ENCODE results near the gene SGK2.

The SGK2 gene

GRCh38 chr20:43536817-43537440 lies 21.9 kb upstream of the SGK2 start:
- no peak for FAIRE-seq

DNA sequence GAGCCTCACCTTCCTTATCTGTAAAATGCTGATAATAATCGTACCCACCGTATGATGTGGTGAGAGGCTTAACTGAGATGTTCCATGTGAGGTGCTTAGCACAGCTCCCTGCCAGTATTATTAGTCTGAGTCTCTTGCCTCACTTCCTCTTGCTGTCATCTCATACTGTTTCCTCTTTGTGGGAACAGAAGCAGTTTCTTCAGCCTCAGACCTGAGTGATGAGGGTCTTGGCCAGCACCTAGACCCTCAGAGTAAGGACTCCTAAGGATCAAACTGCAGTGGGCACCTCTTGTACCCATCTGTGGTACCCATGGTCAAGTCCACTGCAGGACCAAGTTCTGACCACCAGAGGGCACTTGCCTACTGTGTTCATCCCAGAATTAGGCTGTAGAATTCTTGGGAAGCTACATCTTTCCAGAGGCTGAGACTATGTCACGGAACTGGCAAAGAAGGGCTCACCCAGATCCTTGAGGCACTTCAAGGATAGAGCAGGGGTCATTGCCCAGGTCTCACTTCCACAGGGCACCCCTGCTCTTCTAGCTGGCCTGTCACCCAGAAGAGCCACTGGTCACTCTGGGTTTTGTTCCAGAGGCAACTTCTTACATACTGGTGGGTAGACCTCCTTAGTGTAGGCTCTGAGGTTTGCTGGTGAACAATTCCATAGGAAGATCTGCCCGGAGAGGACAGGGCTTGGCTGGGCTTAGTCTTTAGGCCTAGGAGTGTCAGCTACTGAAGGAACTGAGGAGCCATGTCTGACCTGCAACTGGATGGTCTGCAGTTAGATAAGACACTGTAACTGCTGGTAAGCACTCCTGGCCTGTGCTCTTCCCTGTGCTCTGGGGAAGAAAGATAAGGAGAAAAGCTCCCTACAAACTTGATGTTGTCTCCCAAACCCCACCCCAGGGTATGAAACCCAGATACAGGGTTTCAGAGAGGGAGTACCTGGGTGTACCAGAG lies 20.6 kb upstream of the SGK2 start:
- no peak for FAIRE-seq

DNA sequence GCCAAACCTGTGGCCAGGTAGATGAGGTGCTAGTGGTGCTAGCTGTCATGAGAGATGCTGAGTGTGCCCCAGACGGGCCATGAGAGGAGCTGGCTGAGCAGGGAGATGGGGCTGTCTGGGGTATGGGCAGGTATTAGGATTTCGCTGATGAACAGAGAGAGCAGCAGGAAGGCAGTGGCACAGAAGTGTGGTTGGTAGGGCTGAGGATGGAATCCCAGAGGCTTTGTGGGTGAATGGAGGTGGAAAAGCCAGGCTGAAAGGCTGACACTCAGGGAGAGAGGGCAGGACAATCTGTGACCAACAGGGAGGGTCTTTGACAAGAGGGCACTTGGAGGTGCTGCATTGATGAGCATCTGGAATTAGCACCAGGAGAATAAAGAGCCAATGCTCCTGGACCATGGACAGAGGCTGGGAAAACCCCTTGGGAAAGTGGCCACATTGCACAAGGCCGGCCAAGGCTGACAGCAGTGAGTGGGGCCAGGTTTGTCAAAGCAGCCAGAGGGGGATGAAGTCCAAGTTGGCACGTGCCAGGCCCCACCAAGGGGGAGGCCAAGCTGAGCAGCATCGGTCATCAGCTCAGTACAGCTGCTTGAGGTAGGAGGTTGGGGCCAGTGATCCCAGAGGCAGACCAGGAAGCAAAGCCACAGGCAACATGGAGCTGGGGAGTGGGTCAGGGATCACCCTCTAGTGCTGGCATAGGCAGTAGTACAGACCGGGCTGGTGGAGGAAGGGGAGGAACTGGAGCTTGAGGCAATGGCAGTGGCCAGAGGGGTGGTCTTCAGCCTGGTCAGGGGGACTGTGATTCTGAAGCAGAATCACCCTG lies 19.7 kb upstream of the SGK2 start:
- no peak for FAIRE-seq

- no peak for FAIRE-seq
These were observed 18.7 kb upstream of the SGK2 start for GRCh38 chr20:43539975-43540672.

DNA sequence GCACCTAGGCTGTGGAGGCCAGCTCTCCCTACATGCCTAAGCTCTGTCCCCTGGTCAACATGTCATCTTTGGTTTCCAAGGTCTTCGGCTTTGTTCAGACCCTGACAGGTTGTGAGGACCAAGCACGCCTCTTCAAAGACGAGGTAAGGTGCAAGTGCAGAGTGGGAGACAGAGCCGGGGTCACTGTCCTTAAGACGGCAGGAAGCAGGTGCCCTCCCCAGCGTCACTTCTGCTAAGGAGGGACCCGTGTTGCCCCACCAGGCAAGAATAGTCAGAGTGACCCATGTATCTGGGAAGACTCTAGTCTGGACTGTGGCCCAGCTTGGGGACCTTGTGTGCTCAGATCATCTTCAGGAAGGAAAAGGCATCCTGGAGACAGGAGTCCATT lies 18.2 kb upstream of the SGK2 start:
- no peak for FAIRE-seq

DNA sequence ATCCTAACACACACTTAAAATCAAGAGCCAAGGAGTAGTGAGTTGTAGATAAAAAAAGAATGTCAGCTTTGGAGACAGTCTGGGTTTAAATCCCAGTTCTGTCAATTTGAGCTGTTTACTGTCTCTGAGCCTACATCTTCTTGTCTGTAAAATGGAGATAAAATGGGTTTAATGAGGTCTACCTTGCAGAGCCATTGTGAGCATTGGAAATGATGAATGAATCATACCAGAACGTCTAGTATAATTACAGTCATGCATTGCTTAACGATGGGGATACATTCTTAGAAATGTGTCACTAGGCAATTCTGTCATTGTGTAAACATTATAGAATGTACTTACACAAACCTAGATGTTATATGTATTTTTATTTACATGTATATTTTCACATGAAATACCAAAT lies 17.6 kb upstream of the SGK2 start:
- no peak for FAIRE-seq

DNA sequence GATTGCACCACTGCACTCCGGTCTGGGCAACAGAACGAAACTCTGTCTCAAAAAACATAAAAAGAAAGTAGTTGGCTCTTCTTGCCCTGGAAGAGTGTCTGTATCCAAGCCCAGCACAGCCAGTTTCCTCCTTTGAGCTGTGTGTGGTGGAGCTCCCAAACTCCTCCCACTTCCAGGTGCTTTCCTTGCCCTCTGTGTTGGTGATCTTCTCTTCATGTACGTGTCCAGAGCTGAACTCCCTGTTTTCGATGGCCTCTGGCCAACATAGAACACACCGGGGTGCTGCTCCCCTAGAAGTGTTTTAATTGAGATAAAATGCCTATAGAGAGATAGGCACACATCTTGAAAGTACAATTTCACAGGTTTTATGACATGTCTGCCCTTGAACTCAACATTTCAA lies 16.7 kb upstream of the SGK2 start:
- no peak for FAIRE-seq

DNA sequence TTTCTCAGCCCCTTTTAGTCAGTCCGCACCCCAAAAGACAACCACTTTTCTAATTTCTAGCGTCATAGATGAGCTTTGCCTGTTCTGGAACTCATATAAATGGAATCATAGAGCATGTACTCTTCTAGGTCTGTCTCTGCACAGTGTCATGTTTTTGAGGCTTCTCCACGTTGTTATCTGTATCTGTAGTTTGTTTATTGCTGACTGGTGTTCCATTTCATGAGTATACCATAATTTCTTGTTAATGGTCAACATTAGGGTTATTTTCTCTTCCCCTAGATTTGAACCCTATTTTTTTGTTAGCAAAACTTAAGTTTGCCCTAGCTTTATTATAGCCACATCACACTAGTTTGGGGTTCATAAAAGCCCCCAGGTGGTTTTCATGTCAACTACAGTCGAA lies 16.2 kb upstream of the SGK2 start:
- FAIRE-seq, result no peak

DNA sequence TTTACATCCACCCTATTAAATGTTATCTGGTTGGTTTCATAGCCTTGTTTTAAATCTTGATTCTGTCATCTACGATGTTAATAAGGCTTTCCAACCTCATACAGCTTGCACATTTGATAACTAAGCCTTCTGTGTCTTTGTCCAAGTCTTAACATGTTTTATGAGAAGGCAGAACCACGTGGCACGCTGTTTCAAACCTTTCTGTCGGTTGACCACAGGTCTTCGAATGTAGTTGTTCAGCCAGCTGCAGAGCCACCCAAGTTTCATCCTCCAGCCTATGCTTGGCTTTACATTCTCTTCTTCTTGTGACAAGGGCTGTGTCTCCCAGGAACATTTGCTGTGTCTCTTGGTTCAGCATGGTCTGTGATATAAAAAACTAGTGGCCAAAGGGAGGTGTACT lies 15.7 kb upstream of the SGK2 start:
- FAIRE-seq, result no peak

GRCh38 chr20:43544501-43544900 lies 14.3 kb upstream of the SGK2 start:
- FAIRE-seq, result no peak

DNA sequence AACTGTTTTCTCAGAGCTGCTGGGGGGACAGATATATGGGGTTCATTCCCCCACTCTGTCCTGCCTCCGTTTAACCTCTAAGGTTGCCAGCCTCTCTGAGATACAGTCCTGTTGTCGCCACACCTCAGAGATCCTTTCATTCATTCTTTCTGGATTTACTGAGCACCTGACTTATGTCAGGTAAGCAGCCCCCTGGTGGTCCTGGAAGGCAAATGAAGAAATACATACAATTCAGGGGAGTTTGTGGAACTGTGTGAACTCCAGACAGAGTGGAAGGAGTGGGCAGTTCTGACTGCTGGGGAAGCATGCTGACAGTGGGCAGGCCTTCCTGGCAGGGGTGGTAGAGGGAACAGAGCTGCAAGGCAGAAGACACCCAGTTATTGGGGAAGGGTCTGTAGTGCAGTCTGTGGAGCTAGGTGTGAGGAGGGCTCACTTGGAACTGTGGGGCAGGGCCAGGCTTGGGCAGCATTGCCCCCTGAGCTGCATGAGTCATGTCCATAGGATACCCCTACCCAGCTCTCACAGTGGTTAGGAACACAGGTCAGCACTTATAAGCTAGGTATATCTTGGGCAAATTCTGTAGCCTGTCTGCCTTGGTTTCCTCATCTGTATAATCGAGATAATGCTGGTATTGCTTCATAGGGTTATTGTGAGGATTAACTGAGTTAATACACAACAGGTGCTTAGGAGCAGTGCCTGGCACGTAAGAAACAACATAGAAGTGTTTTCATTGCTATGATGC lies 12.8 kb upstream of the SGK2 start:
- FAIRE-seq, result no peak

DNA sequence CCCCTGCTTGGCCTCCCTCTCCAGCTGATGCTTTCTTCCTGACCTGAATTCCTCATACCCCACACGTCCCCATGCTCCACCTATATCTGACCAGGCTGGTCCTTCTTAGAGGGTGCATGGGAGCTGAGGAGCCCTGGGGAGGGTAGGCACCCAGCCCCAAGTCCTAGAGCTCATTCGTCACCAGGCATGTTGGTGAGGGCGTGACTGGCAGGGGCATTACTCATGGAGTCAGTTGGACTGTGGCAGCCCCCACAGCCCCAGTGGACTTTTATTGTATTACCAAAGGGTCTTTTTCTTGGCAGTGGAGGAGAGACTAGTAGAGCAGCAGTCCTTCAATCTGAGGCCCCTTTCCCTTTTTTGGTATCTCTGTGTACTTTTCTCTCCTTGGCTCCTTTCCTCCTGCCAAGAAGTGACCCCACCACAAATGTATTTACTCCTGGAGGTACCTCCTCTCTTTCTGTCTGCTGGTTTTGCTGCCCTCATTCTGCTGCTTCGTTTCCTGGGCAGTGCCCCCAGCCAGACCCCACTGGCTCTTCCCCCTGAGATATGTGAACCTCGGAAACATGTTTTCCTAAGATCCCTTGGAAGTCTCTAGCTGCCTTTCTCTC lies 10.4 kb upstream of the SGK2 start:
- FAIRE-seq, result no peak

GRCh38 chr20:43549416-43550065 lies 9.3 kb upstream of the SGK2 start:
- no peak for FAIRE-seq

DNA sequence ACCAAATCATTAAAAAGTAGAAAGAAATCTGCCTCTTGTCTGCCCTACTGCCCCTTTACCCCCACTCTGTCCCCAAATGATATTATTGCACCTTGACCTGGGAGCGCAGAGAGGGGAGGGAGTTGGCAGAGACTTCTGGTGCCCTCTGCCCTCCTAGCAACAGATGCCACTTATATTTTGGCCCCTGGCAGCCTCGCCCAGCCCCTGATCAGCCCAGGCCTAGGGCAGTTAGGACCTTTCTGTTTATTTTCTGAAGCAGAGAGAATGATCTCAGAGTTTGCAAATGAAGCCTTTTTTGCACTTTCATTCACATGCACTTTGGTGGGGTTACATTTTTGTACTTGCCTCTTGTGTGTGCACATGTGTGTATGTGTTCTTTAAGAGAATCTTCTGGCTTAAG lies 8.4 kb upstream of the SGK2 start:
- no peak for FAIRE-seq

DNA sequence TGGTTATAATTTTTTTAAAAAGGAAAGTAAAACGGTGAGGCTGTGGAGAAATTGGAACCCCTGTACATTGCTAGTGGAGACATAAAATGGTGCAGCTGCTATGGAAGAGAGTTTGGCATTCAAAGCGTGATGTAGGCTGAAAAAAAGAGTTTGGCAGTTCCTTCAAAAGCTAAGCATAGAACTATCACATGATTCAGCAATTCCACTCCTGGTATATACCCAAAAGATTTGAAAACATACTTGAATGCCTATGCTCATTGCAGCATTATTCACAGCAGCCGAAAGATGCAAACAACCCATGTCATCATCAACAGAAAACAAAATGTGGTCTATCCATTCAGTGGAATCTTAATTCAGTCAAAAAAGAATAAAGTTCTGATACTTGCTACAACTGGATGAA lies 4.5 kb upstream of the SGK2 start:
- no peak for FAIRE-seq

GRCh38 chr20:43559147-43559987 lies 540 bp downstream of the SGK2 start:
- FAIRE-seq, result no peak

DNA sequence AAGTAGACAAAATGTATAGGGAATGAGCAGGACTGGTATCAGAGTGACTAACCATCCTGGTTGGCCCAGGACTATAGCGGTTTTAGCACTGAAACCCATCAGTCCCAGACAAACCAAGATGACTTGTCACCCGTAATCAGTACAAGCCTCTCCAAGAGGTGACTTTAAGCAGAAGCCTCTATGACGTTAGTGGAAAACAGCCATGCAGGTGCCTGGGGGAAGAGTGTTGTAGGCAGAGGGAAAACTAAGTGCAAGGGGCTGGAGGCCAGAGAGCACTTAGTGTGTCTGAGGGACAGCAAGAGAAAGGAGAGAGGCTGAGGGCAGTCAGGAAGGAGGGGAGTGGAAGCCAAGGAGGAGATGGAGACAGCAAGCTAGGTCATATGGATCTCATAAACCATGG lies 2.1 kb downstream of the SGK2 start:
- FAIRE-seq, result no peak

GRCh38 chr20:43563429-43563828 lies 4.6 kb downstream of the SGK2 start:
- no peak for FAIRE-seq

GRCh38 chr20:43563991-43564390 lies 5.2 kb downstream of the SGK2 start:
- FAIRE-seq, result no peak

DNA sequence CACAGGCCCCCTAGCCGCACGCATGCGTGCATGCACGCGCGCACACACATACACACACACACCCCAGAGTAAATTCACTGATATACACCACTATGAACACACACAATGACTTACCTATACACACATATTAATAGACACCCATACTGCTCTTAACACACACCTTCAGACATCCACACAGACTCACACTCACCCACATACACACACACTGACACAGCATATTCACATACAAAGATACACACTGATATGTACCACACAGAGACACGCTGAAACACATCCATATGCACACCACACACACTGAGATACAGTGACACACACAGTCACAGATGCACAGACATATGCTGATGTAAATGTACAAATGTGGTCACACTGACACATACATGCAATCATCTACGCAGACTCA lies 5.6 kb downstream of the SGK2 start:
- FAIRE-seq, result no peak
